HG03571 (cell line): ENCODE measurements around the gene RAB14.
"Not testable (repeated sequence)": the region's sequence is repeated elsewhere in the genome, so short reads cannot be mapped to it uniquely, and the experiment has no call there.

Experiments
- ATAC-seq: cut with Tn5 transposase; IDR thresholded peaks from one replicate; pipeline ENCODE4 v1.9.1; 2021; ENCODE audit not compliant: unreplicated experiment

Gene RAB14

GRCh38 chr9:121192959-121193640 is 8.6 kb downstream of the RAB14 start:
- no peak for ATAC-seq

- ATAC-seq: no peak
Observed at GRCh38 chr9:121192518-121192917, 9.2 kb downstream of the RAB14 start.

GRCh38 chr9:121191235-121191634 is 10.4 kb downstream of the RAB14 start:
- ATAC-seq: no peak

GRCh38 chr9:121189660-121190059 is 12.0 kb downstream of the RAB14 start:
- ATAC-seq: no peak

- no peak for ATAC-seq
Observed at GRCh38 chr9:121189006-121189405, 12.7 kb downstream of the RAB14 start.

- ATAC-seq: no peak
Observed at GRCh38 chr9:121187636-121188305, 13.9 kb downstream of the RAB14 start.

GRCh38 chr9:121185774-121186403 is 15.8 kb downstream of the RAB14 start:
- ATAC-seq: no peak

GRCh38 chr9:121185178-121185745 is 16.4 kb downstream of the RAB14 start:
- ATAC-seq: no peak

GRCh38 chr9:121184463-121184862 is 17.2 kb downstream of the RAB14 start:
- no peak for ATAC-seq

GRCh38 chr9:121183666-121184423 is 17.8 kb downstream of the RAB14 start:
- ATAC-seq: no peak

GRCh38 chr9:121182989-121183388 is 18.7 kb downstream of the RAB14 start:
- ATAC-seq: no peak

- ATAC-seq: no peak
Observed at GRCh38 chr9:121182101-121182836, 19.4 kb downstream of the RAB14 start.

- ATAC-seq: no peak
Observed at GRCh38 chr9:121179930-121180681, 21.6 kb downstream of the RAB14 start.

GRCh38 chr9:121179373-121179721 is 22.3 kb downstream of the RAB14 start:
- ATAC-seq: not testable (repeated sequence)

GRCh38 chr9:121178676-121179372 is 22.8 kb downstream of the RAB14 start:
- no peak for ATAC-seq

GRCh38 chr9:121173501-121173900 is 28.2 kb downstream of the RAB14 start:
- no peak for ATAC-seq

GRCh38 chr9:121172726-121173487 is 28.8 kb downstream of the RAB14 start:
- no peak for ATAC-seq

GRCh38 chr9:121171236-121171635 is 30.4 kb downstream of the RAB14 start:
- no peak for ATAC-seq
